Tongue (tissue), 2 donors: ENCODE measurements around the gene PLEKHH1. TPM values are rescaled to one million over a fixed set of nuclear protein-coding genes. Genes with fewer than 3 reads are reported as not detected.
A peak's percentile ranks its signal among the peaks of the same experiment; 100 is the strongest.

Experiments used
- DNase-seq: peaks from one replicate; pipeline ENCODE4 v3.0.0-alpha.2; 2015
- total RNA-seq: library from RNA; depleted of rRNA; stranded (reverse); fragments of >200 nt; gene quantifications from one replicate; pipeline ENCODE4 v1.2.3, GENCODE V29; 2014

Gene PLEKHH1
- 4.3 TPM for total RNA-seq

DNA sequence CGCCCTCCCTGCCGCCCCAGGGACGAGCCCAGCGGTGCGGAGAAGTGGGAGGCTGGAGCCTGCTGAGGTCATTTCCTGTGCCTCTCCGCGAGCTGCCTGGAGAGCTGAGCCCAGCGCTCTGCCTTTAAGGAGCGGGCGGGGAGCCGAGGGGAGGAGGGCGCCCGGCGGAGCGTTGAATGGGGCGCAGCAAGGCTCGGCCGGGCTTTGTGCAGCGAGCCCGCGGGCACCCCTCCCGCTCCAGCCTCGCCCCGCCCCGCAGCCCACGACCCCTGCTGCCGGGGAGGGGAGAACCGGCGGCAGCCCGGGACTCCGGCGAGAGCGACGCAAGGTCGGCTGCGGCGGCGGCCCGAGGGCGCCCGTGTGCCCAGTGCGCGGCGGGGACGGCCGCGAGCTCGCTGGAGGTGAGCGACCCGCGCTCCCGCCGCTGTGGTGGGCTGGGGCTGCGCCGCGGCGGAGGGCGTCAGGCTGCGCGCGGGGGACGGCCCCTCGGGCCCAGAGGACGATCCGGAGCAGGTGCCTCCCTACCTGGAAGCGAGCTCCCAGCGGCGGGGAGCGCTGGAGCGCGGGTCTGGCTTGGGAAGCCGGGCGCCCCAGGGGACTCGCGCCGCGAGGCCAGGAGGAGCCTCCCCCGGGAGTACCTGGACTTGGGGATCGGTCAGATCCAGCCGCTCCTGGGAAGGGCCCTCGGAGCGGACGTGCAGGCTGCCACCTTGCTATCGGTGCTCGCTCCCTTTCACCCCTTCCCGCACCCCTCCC is at the start of gene PLEKHH1:
Gene PLEKHH1 (plus strand): TSS at position 293 of the 756 bp plus-strand sequence. CDS start 8,578 bp downstream, outside the sequence.
- DNase-seq = peak; percentile 76

DNA sequence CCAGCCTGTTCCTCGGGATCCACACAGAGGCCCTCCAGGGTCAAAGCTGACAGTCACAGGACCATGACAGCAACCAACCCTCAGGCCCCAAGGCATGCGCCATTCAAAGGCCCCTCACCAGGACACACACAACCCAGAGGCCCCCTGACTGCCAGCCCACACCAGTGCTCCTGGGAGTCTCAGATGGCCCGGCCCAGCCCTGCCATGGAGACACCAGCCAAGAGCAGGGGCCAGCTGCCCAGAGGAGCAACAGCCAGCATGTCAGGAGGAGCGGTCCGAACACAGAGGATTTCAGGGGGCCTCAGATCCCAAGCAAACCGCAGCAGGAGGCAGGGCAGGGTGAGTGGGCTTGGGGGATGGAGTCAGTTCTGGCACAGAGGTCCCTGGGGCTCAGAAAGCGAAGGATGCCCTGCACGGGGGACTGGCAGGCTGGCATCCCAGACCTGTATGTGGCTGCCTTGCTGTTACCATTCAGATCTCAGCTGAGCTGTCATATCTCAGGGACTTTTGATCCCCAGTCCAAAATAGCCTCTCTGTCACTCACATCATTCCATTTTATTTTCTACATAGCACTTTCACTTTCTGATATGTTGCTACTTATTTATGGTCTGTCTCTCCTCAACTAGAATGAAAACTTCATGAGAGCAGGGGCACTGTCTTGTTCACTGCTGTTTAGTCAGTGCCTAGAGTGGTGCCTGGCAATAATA is 49.4 kb upstream of the PLEKHH1 start:
- DNase-seq = peak; percentile 13

DNA sequence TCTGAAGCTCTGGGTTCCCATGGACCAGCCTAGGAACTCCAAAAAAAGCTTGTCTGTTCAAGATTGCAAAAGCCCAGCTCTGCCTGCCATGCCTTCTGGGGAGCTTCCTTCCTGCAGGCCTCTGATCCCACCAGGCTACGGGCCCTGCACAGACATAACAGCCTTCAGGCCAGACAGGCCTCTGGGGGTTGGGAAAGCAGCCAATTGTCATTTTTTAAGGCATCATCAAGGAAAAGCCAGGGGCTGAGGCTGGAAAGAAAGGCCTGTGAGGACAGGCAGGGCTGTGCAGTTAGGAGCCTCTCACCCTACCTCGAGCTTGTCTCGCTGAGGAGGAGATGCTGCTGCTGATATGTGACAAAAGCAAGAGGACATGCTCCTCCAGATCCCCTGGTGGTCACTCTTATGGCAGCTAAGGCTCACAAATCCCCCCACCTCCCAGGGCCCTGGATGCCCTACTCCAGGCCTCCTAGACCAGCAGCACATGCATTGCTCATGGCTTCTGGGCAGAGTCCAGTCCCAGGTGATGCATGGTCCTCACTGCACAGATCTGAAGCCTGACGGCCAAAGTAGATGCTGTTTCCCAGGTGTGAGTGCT is 47.5 kb upstream of the PLEKHH1 start:
- DNase-seq = no peak

DNA sequence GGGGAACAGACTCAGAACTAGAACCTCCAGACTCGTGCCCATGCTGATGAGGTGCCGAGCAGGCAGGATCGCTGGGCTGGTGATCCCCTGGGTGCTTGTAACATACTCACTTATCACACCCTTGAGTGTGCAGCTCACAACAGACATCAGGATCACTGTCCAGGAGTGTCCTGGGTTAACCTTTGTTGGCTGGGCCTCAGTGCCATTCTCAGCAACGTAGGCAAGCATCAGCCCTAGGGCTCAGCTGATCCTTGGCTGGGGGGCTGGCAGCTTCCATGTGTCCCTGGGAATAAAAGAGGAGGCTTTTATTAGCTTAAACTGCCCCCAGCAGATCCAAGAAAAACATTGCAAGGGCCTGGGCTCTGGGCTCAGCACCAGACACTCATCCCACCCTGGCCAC is 46.2 kb upstream of the PLEKHH1 start:
- DNase-seq = no peak

DNA sequence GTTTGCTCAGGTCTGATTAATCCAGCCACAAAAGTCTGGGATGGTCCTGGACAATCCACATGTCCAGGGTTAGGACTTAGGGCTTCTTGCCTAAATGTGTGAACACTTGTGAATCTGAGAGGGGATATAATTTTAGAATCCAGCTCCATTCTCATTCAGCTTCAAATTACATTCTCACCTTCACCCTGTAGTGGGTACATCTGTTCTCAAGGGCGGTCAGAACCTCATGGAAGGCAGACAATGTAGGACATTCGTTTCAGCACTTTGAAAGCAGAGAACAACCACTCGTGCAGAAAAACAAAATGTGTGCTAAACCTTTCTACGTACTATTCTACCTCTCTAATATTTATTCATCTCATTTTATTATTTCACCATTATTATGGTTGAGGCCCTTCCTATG is 45.8 kb upstream of the PLEKHH1 start:
- peak; percentile 12 for DNase-seq

DNA sequence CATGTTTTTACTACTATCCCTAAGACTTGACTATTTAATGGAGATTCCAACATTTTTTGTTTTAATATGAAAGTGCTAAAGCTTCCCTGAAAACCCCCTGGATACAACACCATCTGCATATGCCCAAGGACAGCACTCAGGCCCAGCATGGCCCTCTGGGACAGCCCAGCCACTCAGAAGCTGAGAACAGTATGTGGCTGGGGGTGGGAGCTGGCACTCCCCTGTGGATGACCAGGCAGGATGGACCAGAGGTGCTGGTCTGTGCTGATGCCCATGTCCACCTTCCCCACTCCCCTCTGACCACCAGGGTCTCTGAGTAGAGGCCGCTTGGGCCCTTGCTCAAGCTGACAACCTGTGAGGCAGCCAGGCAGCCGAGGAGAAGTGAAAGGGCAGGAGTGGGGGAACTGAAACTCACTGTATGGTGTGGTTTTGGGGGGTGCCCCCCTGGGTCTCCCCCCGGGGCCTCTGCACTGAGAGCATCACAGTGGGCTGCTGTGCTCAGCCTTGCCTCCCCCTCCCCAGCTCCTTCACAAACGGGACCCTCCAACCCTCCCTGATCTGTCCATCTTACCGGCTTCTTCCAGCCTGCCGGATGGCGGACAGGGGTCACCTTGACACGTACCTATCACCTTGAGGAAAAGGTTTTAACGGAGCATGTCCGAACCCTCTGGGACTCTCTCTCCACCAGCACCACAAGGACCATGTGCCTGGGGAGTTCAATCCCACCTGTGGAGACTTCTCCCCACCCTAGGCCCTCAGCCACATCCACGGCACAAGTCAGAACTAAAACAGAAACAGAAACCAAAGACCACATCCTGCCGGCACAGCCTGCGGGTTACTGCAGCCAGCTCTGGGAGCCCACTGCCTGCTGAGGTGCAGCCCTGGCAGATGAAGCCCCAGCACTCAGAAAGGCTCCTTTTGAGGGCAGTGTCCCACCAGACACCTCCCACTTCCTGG is 44.9 kb upstream of the PLEKHH1 start, which contains the start of gene TMEM229B:
Gene TMEM229B (minus strand): TSS at position 785 of the 957 bp plus-strand sequence. CDS start 14,798 bp downstream, outside the sequence.
- no peak for DNase-seq

DNA sequence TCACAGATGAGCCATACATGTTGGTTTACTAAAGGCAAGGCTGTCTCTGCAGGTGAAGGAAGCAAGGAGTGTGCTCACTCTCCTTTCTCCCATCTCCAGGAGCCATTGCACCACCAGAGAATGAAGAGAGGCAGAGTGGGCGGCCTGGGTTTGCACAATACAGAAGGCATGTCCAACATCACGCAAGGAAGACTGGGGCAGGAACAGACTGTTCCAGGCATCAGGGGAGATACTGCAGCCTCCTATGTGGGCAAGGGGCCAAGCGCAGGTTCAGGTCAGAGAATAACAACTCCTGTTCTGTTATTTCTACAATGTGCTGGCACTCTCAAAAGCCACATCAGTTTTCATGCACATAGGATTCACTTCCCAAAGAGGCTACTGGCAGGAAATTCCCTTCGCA is 42.9 kb upstream of the PLEKHH1 start:
- no peak for DNase-seq

DNA sequence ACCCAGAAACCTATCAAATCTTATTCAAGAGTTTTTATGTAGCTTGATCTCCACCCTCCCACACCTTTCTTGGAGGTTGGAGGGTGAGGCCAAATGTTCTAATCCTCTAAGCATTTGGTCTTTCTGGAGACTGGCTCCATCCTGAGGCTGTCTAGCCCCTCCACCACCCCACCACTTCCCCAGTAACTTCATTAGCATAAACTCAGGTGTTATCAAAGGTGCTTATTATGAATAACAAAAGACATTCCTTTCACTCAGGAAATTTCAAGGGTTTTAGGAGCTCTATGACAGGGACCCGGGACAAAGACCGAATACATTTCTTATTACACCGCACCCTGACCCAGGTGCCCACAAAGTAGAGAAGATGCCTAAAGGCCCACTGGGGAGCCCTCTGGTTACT is 41.8 kb upstream of the PLEKHH1 start:
- DNase-seq = no peak

DNA sequence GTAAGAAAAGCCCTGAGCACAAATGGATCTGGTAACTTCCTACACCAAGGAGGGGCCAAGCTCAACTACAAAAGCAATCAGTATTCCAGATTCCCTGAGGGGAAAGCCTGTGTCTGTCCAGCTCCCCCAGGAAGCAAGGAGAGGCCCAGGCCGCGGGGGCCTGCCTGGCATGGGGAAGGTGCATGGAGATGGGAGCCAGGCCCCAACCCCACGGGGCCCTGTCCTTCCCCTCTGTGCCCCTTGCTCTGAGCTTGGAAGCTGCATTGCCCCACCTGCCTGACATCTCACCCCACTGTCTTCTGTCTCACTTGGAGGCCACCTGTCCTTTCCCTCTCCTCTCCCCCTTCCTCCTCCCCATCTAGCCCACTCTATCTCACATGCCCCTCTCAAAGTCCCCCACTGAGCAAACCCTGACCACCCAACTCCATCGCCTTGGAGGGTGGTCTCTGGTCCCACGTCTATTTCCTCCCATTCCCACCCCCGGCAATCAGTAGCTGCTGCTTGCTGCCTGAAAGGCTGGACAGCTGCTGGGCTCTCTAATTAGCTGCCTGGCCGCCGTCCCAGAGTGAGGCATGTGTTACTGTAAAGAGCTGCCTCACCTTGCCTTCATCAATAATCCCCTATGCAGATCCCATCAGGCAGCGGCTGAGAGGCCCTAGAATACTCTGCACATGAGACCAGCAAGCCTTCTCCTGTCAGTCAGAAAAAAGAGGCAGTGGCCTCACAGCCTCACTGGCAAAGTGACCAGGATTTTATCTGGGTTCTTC is 41.2 kb upstream of the PLEKHH1 start:
- peak; percentile 73 for DNase-seq

DNA sequence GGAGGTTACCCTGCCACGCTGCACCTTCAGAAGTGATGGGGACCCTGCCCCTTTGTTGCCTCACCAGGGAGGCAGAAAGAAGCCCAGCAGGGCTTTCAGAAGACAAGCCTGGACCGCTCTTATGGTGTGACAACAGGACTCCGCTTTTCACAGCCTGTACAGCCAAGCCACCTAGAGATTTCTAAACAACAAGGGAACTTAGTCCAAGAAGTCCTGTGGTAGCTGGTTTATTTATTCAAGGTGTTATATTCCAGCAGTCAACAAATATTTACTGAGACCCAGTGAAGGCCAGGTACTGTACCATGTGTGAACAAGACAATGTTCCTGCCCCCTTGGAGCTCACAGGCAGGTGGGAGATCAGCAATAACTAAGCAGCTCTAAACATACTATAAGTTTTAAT is 40.6 kb upstream of the PLEKHH1 start:
- DNase-seq = no peak

DNA sequence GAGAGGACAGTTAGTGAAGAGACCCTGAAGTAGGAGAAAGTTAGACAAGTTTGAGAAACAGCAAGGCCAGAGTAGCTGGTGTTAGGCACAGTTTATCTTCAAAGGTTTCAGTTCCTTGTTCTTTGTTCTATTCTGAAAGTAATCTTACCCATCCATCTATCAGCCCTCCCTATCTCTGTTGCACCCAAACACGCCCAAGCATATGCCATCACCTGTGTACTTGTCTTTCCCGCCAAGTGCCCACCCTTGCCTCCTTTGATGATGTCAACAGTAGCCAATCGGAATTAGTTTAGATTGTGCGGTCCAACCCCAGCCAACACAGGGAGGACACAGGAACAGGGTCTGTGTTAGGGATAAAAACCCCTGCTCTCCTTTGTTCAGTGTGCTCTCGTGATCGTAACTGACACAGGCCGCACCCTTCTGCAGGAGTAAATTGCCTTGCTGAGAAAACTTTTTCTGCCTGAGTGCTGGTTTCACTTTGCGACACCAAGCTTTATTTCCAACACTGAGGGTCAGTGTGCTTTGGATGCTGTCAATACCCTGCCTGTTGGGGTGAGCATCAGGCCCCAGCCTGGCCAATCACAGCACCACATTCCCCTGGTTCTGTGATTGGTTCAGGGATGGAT is 39.9 kb upstream of the PLEKHH1 start:
- DNase-seq = no peak

DNA sequence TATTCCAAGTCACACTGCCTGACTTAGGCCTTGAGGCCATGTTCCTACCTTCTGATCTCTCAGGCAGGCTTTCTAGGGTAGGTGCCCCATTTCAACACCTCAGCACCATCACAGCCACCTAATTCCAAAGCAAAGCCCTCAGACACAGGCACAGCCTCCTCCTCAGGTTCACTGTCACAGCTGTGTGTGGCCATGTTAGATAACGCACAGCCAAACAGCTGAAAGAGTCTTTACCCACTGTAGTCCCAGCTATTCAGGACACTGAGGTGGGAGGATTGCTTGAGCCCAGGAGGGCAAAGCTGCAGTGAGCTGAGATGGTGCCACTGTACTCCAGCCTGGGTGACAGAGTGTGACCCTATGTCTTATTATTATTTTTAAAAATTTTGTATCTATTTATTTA is 37.3 kb upstream of the PLEKHH1 start:
- no peak for DNase-seq

DNA sequence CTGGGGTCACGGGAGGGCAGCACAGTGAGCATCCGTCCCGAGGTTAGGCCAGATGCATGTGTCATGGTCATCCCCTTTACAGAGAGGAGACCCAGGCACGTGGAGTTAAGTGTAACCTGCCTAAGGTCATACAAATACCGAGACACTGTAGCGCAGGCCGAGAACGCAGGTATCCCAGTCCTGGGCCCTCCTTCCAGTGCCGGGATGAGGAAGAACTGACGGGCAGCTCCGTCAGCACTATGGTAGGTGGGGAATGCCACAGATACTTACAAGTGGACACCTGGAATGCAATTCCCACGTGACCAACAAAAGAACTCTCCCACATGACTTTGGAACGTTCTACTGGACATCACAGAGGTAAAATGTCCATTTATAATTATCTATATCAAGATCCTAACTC is 35.9 kb upstream of the PLEKHH1 start:
- no peak for DNase-seq

DNA sequence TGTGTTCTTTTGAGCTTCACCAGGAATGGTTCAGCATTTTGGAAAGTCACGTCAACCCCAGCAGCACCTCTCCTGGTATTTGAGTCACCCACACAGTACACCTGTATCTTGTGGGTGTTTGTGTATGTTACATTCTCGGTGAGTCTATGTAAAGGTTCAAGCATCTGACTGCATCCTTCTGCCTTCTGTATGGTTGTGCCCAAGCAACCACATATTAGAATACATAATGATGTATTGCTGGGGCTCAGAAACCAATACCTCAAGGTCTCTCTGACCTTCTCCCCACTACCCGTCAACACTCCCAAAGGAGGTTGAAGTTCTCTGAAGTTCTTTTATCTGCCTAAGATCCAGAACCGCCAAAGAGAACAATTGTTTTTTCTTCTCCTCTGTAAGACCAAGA is 35.4 kb upstream of the PLEKHH1 start:
- DNase-seq = no peak

DNA sequence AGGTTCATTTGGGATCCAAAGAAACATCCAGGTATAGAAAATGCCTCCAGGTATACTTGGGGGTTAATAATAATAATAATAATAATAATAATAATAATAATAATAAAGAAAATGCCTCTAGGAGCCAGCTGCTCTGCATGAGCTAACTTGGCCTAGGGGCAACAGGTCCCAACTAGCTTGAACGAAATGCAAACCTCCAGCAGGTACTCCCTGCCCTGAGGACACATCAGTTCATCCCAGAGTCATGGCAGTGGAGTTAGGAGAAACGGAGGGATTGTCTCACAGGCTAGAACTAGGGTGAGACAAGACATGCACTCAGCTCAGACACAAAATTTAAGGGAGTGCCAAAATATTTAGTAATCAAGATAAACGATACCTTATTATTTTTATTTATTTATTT is 32.1 kb upstream of the PLEKHH1 start:
- DNase-seq = no peak

DNA sequence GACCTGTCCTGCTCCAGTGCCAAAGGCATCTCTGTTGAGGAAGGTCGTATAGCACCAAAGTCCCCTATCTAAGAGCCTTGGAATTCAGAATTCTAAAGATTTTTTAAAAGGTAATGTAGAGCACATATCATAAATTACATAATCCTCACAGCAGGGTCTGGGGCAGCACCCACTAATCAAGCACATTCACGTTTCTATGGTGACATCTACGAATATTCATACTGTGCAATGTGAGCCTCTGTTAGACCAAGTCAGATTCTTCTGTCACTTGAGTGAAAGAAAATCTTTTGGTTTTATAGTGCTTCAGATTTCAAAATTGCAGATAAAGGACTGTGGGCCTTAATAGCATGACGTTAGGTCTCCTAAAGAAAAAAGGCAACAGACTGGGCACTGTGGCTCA is 31.4 kb upstream of the PLEKHH1 start:
- DNase-seq = no peak

DNA sequence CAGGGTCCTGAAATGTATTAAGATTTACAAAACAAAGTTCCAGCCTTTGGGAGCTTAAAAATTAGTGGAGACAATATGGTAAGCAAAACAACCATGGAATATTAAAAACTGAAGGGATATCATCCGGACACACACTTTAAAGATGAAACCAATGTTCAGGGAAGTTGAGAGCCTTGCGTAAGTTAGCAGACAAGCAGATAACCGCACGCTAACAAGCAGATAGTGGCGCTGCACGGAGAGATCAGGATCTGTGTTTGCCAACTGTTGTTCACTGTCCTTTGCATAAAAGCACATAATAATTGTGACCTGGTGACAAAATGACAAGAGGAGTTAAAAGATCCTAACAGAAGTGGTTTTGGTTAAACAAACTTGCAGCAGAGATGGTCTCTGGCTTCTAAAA is 30.2 kb upstream of the PLEKHH1 start:
- DNase-seq = no peak

DNA sequence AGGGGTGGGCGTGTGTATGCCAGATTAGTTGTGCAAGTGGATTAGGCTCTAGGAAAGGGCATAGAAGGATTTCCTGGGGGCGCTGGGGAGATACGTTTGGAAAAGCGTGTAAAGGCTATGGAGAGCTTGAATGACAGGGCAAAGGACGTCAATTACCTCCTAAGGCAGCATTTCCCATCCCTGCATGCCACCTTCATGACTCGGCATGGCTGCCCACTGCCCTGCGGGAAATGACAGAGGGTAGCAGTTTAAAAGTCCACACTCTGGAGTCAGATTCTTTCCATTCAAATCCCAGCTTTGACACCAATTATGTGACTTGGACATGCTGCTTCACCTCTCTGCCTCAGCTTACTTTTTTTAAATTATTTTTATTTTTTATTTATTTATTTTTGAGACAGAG is 29.8 kb upstream of the PLEKHH1 start:
- no peak for DNase-seq

DNA sequence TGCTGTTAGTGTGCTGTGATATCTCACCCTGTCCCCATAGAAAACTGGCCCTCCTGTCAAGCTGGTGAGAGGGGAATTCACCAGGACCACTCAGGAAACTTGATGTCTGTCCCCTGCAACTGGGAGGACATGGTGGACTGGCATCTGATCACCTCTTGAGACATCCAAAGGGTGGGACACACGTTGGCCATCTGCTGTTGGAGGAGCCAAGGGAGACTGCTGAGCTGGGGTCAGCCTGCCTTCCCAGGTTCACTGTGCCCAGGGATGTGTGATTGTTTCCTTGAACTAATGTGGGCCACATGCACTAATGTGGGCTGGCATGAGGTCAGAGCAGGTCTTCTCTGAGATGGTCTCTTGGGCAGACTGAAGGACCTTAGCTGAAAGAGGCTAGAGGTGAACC is 27.8 kb upstream of the PLEKHH1 start:
- DNase-seq = no peak

DNA sequence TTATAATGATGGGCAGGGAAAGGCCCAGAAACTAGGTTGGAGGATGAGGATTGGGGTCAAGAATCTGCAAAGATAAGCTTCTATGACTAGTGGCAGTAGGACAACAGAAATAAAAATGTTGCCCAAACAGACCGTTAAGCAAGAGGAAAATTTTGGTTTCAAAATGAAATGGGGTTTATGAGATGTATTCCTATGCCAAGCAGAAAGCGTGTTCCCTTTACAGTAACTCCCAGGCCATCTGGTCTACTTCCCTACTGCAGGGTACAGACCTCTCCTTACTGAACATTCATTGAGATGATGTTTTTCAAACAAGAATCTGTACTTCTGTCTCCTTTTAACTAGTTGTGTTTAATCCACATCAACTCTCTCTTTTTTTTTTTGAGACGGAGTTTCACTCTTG is 24.1 kb upstream of the PLEKHH1 start:
- DNase-seq = no peak

DNA sequence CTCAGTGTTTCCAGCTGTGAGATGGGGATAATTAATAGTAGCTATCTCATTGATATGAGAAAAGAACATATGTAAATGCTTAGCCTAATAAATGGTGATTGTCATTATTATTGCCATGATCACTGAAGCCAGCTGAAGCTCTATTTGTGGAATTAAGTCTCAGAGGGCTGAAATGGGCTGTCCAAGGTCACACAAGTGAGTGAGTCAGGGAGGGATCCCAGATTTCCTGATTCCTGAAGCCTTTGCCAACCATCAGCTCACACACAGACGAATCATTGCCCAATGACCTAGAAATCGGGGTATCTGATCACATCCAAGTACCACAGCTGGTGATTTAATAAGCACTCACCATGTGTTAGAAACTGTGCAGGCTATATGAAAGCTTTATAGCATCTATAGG is 23.0 kb upstream of the PLEKHH1 start:
- no peak for DNase-seq
